HepG2 (cell line): ENCODE measurements around the gene MRPS34. TPM values are rescaled to one million over a fixed set of nuclear protein-coding genes. Genes with fewer than 3 reads are reported as not detected.
A peak's percentile ranks its signal among the peaks of the same experiment; 100 is the strongest.

ENCODE experiments used
- GATA4 ChIP-seq: sonication (generic); IDR thresholded peaks from 2 replicates; pipeline ENCODE4 v1.6.1; 2016; ENCODE audit warnings: antibody characterized with exemption, low read depth, borderline replicate concordance
- KDM4B ChIP-seq: sonication (generic); formaldehyde crosslinking; IDR thresholded peaks from 2 replicates; pipeline ENCODE4 v1.4.0; 2020; ENCODE audit warnings: missing genetic modification reagents
- MYNN ChIP-seq: sonication (generic); formaldehyde crosslinking; IDR thresholded peaks from 2 replicates; pipeline ENCODE4 v1.4.0; 2020; ENCODE audit warnings: mild to moderate bottlenecking, low read depth, missing genetic modification reagents
- NFKB2 ChIP-seq: sonication (generic); formaldehyde crosslinking; IDR thresholded peaks from 2 replicates; pipeline ENCODE4 v1.4.0; 2020; ENCODE audit warnings: missing genetic modification reagents, borderline replicate concordance
- PITX1 ChIP-seq: sonication (generic); formaldehyde crosslinking; IDR thresholded peaks from 2 replicates; pipeline ENCODE4 v1.5.1; 2020; ENCODE audit warnings: mild to moderate bottlenecking, missing genetic modification reagents
- THAP11 ChIP-seq: IDR thresholded peaks from 2 replicates; pipeline ENCODE4 v1.6.1; 2016; ENCODE audit warnings: missing biosample characterization, missing genetic modification reagents
- WIZ ChIP-seq: sonication (generic); formaldehyde crosslinking; IDR thresholded peaks from 2 replicates; pipeline ENCODE4 v1.5.1; 2020; ENCODE audit warnings: mild to moderate bottlenecking, missing genetic modification reagents
- ZKSCAN8 ChIP-seq: IDR thresholded peaks from 2 replicates; pipeline ENCODE4 v1.6.1; 2016; ENCODE audit warnings: borderline replicate concordance, missing genetic modification reagents, missing compliant biosample characterization
- ZNF343 ChIP-seq: sonication (generic); formaldehyde crosslinking; IDR thresholded peaks from 2 replicates; pipeline ENCODE4 v1.4.0; 2020; ENCODE audit warnings: mild to moderate bottlenecking, missing genetic modification reagents
- ZNF777 ChIP-seq: sonication (generic); formaldehyde crosslinking; IDR thresholded peaks from 2 replicates; pipeline ENCODE4 v1.4.0; 2020; ENCODE audit warnings: missing genetic modification reagents
- ZNF782 ChIP-seq: sonication (generic); formaldehyde crosslinking; IDR thresholded peaks from 2 replicates; pipeline ENCODE4 v1.4.0; 2020; ENCODE audit warnings: missing genetic modification reagents, mild to moderate bottlenecking, borderline replicate concordance
- ZNF792 ChIP-seq: IDR thresholded peaks from 2 replicates; pipeline ENCODE4 v1.6.1; 2016
- polyA plus RNA-seq, 8 experiments: library from polyadenylated mRNA; depleted of rRNA in 3 of 8; stranded (reverse) in 7 of 8; unstranded in 1 of 8; fragments of >200 nt; fragmentation: Illumina TruSeq in 4 of 8; extraction: Trizol in 4 of 8; gene quantifications; 2 replicates each; pipeline versions ENCODE4 v1.2.1 to v1.2.3, GENCODE V29; 2011 to 2016; ENCODE audit warnings: low read depth in 4 of 8, missing spikeins in 1 of 8, mixed read lengths in 1 of 8; ENCODE audit not compliant: insufficient read depth in 1 of 8
- total RNA-seq, 5 experiments: library from RNA; depleted of rRNA; stranded (reverse); fragments of >200 nt; fragmentation: Illumina TruSeq; extraction: Trizol; gene quantifications; 2 replicates each; pipeline ENCODE4 v1.2.3, GENCODE V29; 2016; ENCODE audit warnings: low read depth in 1 of 5
- TF ChIP-seq, protein P1 (sequence below): IDR thresholded peaks from 2 replicates; pipeline ENCODE4 v1.6.1; 2018; ENCODE audit warnings: missing genetic modification reagents
- TF ChIP-seq, protein P2 (sequence below): fragments of 450-650 bp; IDR thresholded peaks from 2 replicates; pipeline ENCODE4 v1.6.1; 2016
- TF ChIP-seq, protein P3 (sequence below): sonication (generic); formaldehyde crosslinking; IDR thresholded peaks from 2 replicates; pipeline ENCODE4 v1.5.1; 2020; ENCODE audit warnings: missing genetic modification reagents, mild to moderate bottlenecking, borderline replicate concordance
- TF ChIP-seq, protein P4 (sequence below): IDR thresholded peaks from 2 replicates; pipeline ENCODE4 v1.6.1; 2016; ENCODE audit warnings: missing genetic modification reagents, missing compliant biosample characterization
- TF ChIP-seq, protein P5 (sequence below): sonication (generic); formaldehyde crosslinking; IDR thresholded peaks from 2 replicates; pipeline ENCODE4 v1.8.0; 2022; ENCODE audit warnings: mild to moderate bottlenecking, missing genetic modification reagents; ENCODE audit not compliant: insufficient replicate concordance
- TF ChIP-seq, protein P6 (sequence below): sonication (generic); formaldehyde crosslinking; IDR thresholded peaks from 2 replicates; pipeline ENCODE4 v1.4.0; 2020; ENCODE audit warnings: missing genetic modification reagents

Gene MRPS34
- total and polyA plus RNA-seq, 2 of the 13 experiments (the other 11 are each of a cell fraction or from before 2014, with no cell fraction given), result 63.5 to 131 TPM

DNA sequence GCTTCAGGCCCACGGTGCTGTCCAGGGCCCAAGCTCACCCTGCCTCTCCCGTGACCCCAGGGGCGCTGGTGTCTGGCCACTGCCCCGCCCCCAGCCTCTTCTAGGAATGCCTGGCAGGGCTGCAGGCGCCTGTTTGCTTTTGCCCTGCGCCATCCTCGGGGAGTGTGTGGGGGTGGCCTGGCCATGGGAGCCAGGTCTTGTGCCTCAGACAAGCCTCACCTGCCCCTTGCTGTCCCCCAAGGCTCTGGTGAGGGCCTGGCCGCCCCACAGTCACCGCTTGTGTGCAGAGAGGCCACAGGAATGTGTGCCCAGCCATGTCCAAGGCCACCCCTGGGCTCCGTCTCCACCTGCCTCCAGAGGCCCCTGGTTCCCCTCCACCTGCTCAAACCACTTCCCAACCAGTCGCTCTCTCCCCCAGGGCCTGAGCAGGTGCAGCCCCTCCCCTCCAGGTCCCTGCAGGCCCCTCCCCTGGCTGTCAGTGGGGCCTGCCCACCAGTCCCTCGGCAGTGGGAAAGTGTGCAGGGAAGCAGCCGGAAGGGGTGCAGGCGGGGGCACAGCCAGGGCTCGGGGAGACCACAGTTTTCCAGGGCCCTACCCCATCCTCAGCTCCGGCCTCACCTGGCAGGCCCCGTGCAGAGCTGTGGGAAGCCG is 21.4 kb upstream of the MRPS34 start (continued):
- TF ChIP-seq, protein P1, sequence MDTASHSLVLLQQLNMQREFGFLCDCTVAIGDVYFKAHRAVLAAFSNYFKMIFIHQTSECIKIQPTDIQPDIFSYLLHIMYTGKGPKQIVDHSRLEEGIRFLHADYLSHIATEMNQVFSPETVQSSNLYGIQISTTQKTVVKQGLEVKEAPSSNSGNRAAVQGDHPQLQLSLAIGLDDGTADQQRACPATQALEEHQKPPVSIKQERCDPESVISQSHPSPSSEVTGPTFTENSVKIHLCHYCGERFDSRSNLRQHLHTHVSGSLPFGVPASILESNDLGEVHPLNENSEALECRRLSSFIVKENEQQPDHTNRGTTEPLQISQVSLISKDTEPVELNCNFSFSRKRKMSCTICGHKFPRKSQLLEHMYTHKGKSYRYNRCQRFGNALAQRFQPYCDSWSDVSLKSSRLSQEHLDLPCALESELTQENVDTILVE, result 0 out of 2 replicates have a peak, but pooled peaks have one; percentile 21
- TF ChIP-seq, protein P2, sequence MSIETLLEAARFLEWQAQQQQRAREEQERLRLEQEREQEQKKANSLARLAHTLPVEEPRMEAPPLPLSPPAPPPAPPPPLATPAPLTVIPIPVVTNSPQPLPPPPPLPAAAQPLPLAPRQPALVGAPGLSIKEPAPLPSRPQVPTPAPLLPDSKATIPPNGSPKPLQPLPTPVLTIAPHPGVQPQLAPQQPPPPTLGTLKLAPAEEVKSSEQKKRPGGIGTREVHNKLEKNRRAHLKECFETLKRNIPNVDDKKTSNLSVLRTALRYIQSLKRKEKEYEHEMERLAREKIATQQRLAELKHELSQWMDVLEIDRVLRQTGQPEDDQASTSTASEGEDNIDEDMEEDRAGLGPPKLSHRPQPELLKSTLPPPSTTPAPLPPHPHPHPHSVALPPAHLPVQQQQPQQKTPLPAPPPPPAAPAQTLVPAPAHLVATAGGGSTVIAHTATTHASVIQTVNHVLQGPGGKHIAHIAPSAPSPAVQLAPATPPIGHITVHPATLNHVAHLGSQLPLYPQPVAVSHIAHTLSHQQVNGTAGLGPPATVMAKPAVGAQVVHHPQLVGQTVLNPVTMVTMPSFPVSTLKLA, result 0 out of 2 replicates have a peak, but pooled peaks have one; percentile 15
- peak; percentile 51; the same call in 1 of the 2 replicates for TF ChIP-seq KDM4B (CRISPR knock-in tag)
- peak; percentile 50; the same call in 1 of the 2 replicates for TF ChIP-seq PITX1 (CRISPR knock-in tag)
- no peak for TF ChIP-seq GATA4
- TF ChIP-seq, protein P3, sequence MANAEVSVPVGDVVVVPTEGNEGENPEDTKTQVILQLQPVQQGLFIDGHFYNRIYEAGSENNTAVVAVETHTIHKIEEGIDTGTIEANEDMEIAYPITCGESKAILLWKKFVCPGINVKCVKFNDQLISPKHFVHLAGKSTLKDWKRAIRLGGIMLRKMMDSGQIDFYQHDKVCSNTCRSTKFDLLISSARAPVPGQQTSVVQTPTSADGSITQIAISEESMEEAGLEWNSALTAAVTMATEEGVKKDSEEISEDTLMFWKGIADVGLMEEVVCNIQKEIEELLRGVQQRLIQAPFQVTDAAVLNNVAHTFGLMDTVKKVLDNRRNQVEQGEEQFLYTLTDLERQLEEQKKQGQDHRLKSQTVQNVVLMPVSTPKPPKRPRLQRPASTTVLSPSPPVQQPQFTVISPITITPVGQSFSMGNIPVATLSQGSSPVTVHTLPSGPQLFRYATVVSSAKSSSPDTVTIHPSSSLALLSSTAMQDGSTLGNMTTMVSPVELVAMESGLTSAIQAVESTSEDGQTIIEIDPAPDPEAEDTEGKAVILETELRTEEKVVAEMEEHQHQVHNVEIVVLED (CRISPR knock-in tag), result 0 out of 2 replicates have a peak, but pooled peaks have one; percentile 12
- peak; percentile 23; the same call in 1 of the 2 replicates for TF ChIP-seq ZKSCAN8 (CRISPR knock-in tag)
- TF ChIP-seq WIZ (CRISPR knock-in tag), result 0 out of 2 replicates have a peak, but pooled peaks have one; percentile 51
- TF ChIP-seq ZNF343 (CRISPR knock-in tag), result no peak
- TF ChIP-seq, protein P4, sequence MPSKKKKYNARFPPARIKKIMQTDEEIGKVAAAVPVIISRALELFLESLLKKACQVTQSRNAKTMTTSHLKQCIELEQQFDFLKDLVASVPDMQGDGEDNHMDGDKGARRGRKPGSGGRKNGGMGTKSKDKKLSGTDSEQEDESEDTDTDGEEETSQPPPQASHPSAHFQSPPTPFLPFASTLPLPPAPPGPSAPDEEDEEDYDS (CRISPR knock-in tag), result peak; percentile 30; the same call in 1 of the 2 replicates
- TF ChIP-seq THAP11 (CRISPR knock-in tag), result peak; percentile 50; the same call in 1 of the 2 replicates
- no peak; the same call in 1 of the 2 replicates for TF ChIP-seq ZNF792 (CRISPR knock-in tag)
- TF ChIP-seq ZNF782 (CRISPR knock-in tag), result peak; percentile 66; the same call in 1 of the 2 replicates
- peak; percentile 60; the same call in 1 of the 2 replicates for TF ChIP-seq NFKB2 (CRISPR knock-in tag)
- TF ChIP-seq, protein P5, sequence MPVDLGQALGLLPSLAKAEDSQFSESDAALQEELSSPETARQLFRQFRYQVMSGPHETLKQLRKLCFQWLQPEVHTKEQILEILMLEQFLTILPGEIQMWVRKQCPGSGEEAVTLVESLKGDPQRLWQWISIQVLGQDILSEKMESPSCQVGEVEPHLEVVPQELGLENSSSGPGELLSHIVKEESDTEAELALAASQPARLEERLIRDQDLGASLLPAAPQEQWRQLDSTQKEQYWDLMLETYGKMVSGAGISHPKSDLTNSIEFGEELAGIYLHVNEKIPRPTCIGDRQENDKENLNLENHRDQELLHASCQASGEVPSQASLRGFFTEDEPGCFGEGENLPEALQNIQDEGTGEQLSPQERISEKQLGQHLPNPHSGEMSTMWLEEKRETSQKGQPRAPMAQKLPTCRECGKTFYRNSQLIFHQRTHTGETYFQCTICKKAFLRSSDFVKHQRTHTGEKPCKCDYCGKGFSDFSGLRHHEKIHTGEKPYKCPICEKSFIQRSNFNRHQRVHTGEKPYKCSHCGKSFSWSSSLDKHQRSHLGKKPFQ (CRISPR knock-in tag), result no peak
- no peak for TF ChIP-seq MYNN (CRISPR knock-in tag)
- TF ChIP-seq ZNF777 (CRISPR knock-in tag), result no peak
- TF ChIP-seq, protein P6, sequence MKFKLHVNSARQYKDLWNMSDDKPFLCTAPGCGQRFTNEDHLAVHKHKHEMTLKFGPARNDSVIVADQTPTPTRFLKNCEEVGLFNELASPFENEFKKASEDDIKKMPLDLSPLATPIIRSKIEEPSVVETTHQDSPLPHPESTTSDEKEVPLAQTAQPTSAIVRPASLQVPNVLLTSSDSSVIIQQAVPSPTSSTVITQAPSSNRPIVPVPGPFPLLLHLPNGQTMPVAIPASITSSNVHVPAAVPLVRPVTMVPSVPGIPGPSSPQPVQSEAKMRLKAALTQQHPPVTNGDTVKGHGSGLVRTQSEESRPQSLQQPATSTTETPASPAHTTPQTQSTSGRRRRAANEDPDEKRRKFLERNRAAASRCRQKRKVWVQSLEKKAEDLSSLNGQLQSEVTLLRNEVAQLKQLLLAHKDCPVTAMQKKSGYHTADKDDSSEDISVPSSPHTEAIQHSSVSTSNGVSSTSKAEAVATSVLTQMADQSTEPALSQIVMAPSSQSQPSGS (CRISPR knock-in tag), result 0 out of 2 replicates have a peak, but pooled peaks have one; percentile 17
